Activated CD8-positive, alpha-beta T cell treated with anti-CD3 and anti-CD28 coated beads, Interleukin-2, amount 10 ng/mL, durations not matched to agents 7 days and 5 days (primary cell): ENCODE results near the gene TMEM184A. TPM values are rescaled to one million over a fixed set of nuclear protein-coding genes. Genes with fewer than 3 reads are reported as not detected.
"Not testable (repeated sequence)": the region's sequence is repeated elsewhere in the genome, so short reads cannot be mapped to it uniquely, and the experiment has no call there.

ENCODE experiments used
- ATAC-seq: fragments of 150-1000 bp; cut with Tn5 transposase; one replicate; pipeline ENCODE4 v1.10.0; 2021; ENCODE audit warnings: moderate library complexity
- CTCF ChIA-PET: fragments of 350-600 bp; sonication (Branson Sonifier 250); formaldehyde crosslinking; loops from one replicate; lab custom pipeline; 2021; ENCODE audit warnings: antibody characterized with exemption; lab: Charles Lee
- POLR2A ChIA-PET: fragments of 350-600 bp; sonication (Branson Sonifier 250); formaldehyde crosslinking; loops from one replicate; lab custom pipeline; 2021; ENCODE audit warnings: antibody characterized with exemption; lab: Charles Lee
- DNase-seq: peaks from one replicate; pipeline ENCODE4 v3.0.0-alpha.2; 2020
- H3K27ac Mint-ChIP-seq: one replicate; pipeline ENCODE4 v1.8.0; 2021; ENCODE audit warnings: mild to moderate bottlenecking, mixed read lengths
- H3K27me3 Mint-ChIP-seq: one replicate; pipeline ENCODE4 v1.8.0; 2021; ENCODE audit warnings: low read depth, mixed read lengths
- H3K36me3 Mint-ChIP-seq: one replicate; pipeline ENCODE4 v1.8.0; 2021; ENCODE audit warnings: low read depth, mixed read lengths
- H3K4me1 Mint-ChIP-seq: one replicate; pipeline ENCODE4 v1.8.0; 2021; ENCODE audit warnings: low read depth, mixed read lengths
- H3K4me3 Mint-ChIP-seq: one replicate; pipeline ENCODE4 v1.8.0; 2021; ENCODE audit warnings: mild to moderate bottlenecking, mixed read lengths
- H3K9me3 Mint-ChIP-seq: one replicate; pipeline ENCODE4 v1.8.0; 2022; ENCODE audit warnings: mixed read lengths; ENCODE audit not compliant: insufficient read depth
- total RNA-seq, 2 experiments: library from RNA; stranded (reverse); gene quantifications; one replicate each; pipeline ENCODE4 v1.2.3, GENCODE V29; 2021

Gene TMEM184A
- total RNA-seq, 2 experiments from 2014 or later, result not detected

GRCh38 chr7:1521456-1521855 is 34.5 kb downstream of the TMEM184A start:
- ATAC-seq (no peak), DNase-seq (no peak)
- ChIA-PET CTCF (no interaction called here), POLR2A (no interaction called here)
- H3K4me3 Mint-ChIP-seq, result no peak overlapping the region
- H3K4me1 Mint-ChIP-seq, result no peaks in the 10 kb centered on the region
- no peak overlapping the region for H3K27ac Mint-ChIP-seq
- H3K9me3 Mint-ChIP-seq, result no peaks in the 10 kb centered on the region
- H3K27me3 Mint-ChIP-seq, result peaks cover 9% of the 10 kb centered on the region
- no peaks in the 10 kb centered on the region for H3K36me3 Mint-ChIP-seq

GRCh38 chr7:1520539-1521234 is 35.3 kb downstream of the TMEM184A start:
- H3K36me3 Mint-ChIP-seq, result no peaks in the 10 kb centered on the region
- ATAC-seq, result no peak
- no peaks in the 10 kb centered on the region for H3K4me1 Mint-ChIP-seq
- ChIA-PET POLR2A (no interaction called here), CTCF (no interaction called here)
- no peak overlapping the region for H3K4me3 Mint-ChIP-seq
- no peaks in the 10 kb centered on the region for H3K9me3 Mint-ChIP-seq
- DNase-seq, result no peak
- H3K27ac Mint-ChIP-seq, result no peak overlapping the region
- H3K27me3 Mint-ChIP-seq, result peaks cover 4% of the 10 kb centered on the region

- H3K27me3 Mint-ChIP-seq, H3K27ac Mint-ChIP-seq, H3K4me3 Mint-ChIP-seq, H3K4me1 Mint-ChIP-seq, CTCF ChIA-PET, H3K36me3 Mint-ChIP-seq, ATAC-seq, DNase-seq, H3K9me3 Mint-ChIP-seq: not testable (repeated sequence)
- POLR2A ChIA-PET, result interaction anchor here (0.6 kb wide), 1 partner anchor 13 kb away, joined by 3 read pairs; no protein-coding TSS in a partner anchor
Measured at GRCh38 chr7:1519322-1519922, 36.6 kb downstream of the TMEM184A start.

- no peak overlapping the region for H3K4me3 Mint-ChIP-seq
- no peaks in the 10 kb centered on the region for H3K27me3 Mint-ChIP-seq
- ChIA-PET CTCF (no interaction called here), POLR2A (no interaction called here)
- no peak overlapping the region for H3K27ac Mint-ChIP-seq
- ATAC-seq, result no peak
- H3K9me3 Mint-ChIP-seq, result no peaks in the 10 kb centered on the region
- DNase-seq, result no peak
- peaks cover 20% of the 10 kb centered on the region for H3K4me1 Mint-ChIP-seq
- H3K36me3 Mint-ChIP-seq, result no peaks in the 10 kb centered on the region
Measured at GRCh38 chr7:1516586-1517251, 39.3 kb downstream of the TMEM184A start.

GRCh38 chr7:1515509-1515967 is 40.5 kb downstream of the TMEM184A start:
- H3K27ac Mint-ChIP-seq, H3K36me3 Mint-ChIP-seq, DNase-seq, CTCF ChIA-PET, H3K27me3 Mint-ChIP-seq, H3K4me3 Mint-ChIP-seq, H3K9me3 Mint-ChIP-seq, ATAC-seq, POLR2A ChIA-PET: not testable (repeated sequence)
- peaks cover 27% of the 10 kb centered on the region for H3K4me1 Mint-ChIP-seq

GRCh38 chr7:1514995-1515401 is 41.0 kb downstream of the TMEM184A start:
- H3K9me3 Mint-ChIP-seq, result no peaks in the 10 kb centered on the region
- H3K27me3 Mint-ChIP-seq, result no peaks in the 10 kb centered on the region
- DNase-seq (no peak), ATAC-seq (no peak)
- ChIA-PET POLR2A (no interaction called here), CTCF (no interaction called here)
- H3K27ac Mint-ChIP-seq, result no peak overlapping the region
- no peaks in the 10 kb centered on the region for H3K36me3 Mint-ChIP-seq
- no peak overlapping the region for H3K4me3 Mint-ChIP-seq
- H3K4me1 Mint-ChIP-seq, result peaks cover 27% of the 10 kb centered on the region

- no peak for ATAC-seq
- no peak overlapping the region for H3K4me3 Mint-ChIP-seq
- CTCF ChIA-PET, result no interaction called here
- H3K4me1 Mint-ChIP-seq, result peaks cover 28% of the 10 kb centered on the region
- H3K27me3 Mint-ChIP-seq, result no peaks in the 10 kb centered on the region
- no peaks in the 10 kb centered on the region for H3K36me3 Mint-ChIP-seq
- H3K27ac Mint-ChIP-seq, result no peak overlapping the region
- no peaks in the 10 kb centered on the region for H3K9me3 Mint-ChIP-seq
- POLR2A ChIA-PET, result no interaction called here
- no peak for DNase-seq
Measured at GRCh38 chr7:1514407-1514806, 41.6 kb downstream of the TMEM184A start.

GRCh38 chr7:1513657-1514095 is 42.3 kb downstream of the TMEM184A start:
- no peaks in the 10 kb centered on the region for H3K9me3 Mint-ChIP-seq
- no peaks in the 10 kb centered on the region for H3K36me3 Mint-ChIP-seq
- H3K27ac Mint-ChIP-seq, result no peak overlapping the region
- no peak overlapping the region for H3K4me3 Mint-ChIP-seq
- DNase-seq, result no peak
- CTCF ChIA-PET, result no interaction called here
- POLR2A ChIA-PET, result no interaction called here
- no peak for ATAC-seq
- H3K4me1 Mint-ChIP-seq, result peaks cover 32% of the 10 kb centered on the region
- no peaks in the 10 kb centered on the region for H3K27me3 Mint-ChIP-seq

- ATAC-seq, result peak; percentile 85
- CTCF ChIA-PET, result no interaction called here
Measured at GRCh38 chr7:1512781-1513656, 43.0 kb downstream of the TMEM184A start.

GRCh38 chr7:1511444-1512422 is 44.3 kb downstream of the TMEM184A start:
- no peaks in the 10 kb centered on the region for H3K36me3 Mint-ChIP-seq
- CTCF ChIA-PET, result no interaction called here
- H3K4me3 Mint-ChIP-seq, result no peak overlapping the region
- peaks cover 49% of the 10 kb centered on the region for H3K4me1 Mint-ChIP-seq
- H3K9me3 Mint-ChIP-seq, result no peaks in the 10 kb centered on the region
- ATAC-seq, result no peak
- no peaks in the 10 kb centered on the region for H3K27me3 Mint-ChIP-seq
- POLR2A ChIA-PET, result no interaction called here
- H3K27ac Mint-ChIP-seq, result no peak overlapping the region
- DNase-seq, result no peak

More at GRCh38 chr7:1512781-1513656, 43.0 kb downstream of the TMEM184A start:
- POLR2A ChIA-PET, result interaction anchor here (0.6 kb wide), 1 partner anchor 102 kb away, joined by 4 read pairs; no protein-coding TSS in a partner anchor
- peak; percentile 64 for DNase-seq
- no peaks in the 10 kb centered on the region for H3K36me3 Mint-ChIP-seq
- H3K4me1 Mint-ChIP-seq, result peaks cover 38% of the 10 kb centered on the region
- peak overlapping the region; percentile 18 for H3K4me3 Mint-ChIP-seq
- peak overlapping the region; percentile 54 for H3K27ac Mint-ChIP-seq
- no peaks in the 10 kb centered on the region for H3K27me3 Mint-ChIP-seq
- H3K9me3 Mint-ChIP-seq, result no peaks in the 10 kb centered on the region

- POLR2A ChIA-PET, result no interaction called here
- CTCF ChIA-PET, result no interaction called here
- ATAC-seq (no peak), DNase-seq (no peak)
- Mint-ChIP-seq H3K27ac (no peak overlapping the region), H3K27me3 (no peaks in the 10 kb centered on the region), H3K9me3 (no peaks in the 10 kb centered on the region), H3K36me3 (no peaks in the 10 kb centered on the region), H3K4me1 (peaks cover 55% of the 10 kb centered on the region), H3K4me3 (no peak overlapping the region)
Measured at GRCh38 chr7:1510780-1511154, 45.2 kb downstream of the TMEM184A start.
